ENCODE data around the gene IL22RA2.
"Not testable (repeated sequence)": the region's sequence is repeated elsewhere in the genome, so short reads cannot be mapped to it uniquely, and the experiment has no call there.

IL22RA2 gene

GRCh38 chr6:137173501-137173900, at the start of gene IL22RA2:
Gene IL22RA2, minus strand, starts transcription at chr6:137173644. Its CDS starts 11,895 bp downstream, at chr6:137161749.
- no peak for DNase-seq (ENCODE audit: low read depth in 2 of 2)

- no peak for DNase-seq (ENCODE audit: low read depth in 2 of 2)
These were observed 48.9 kb upstream of the IL22RA2 start for GRCh38 chr6:137222381-137222780.

- no peak for DNase-seq (ENCODE audit: low read depth in 2 of 2)
These were observed 46.3 kb upstream of the IL22RA2 start for GRCh38 chr6:137219664-137220252.

GRCh38 chr6:137218917-137219663, 45.6 kb upstream of the IL22RA2 start, which contains the start of gene IFNGR1:
Gene IFNGR1, minus strand, starts transcription at chr6:137219385. Its CDS starts 58 bp downstream, at chr6:137219327.
- DNase-seq (ENCODE audit: low read depth in 2 of 2): peak; percentile 98

- peak in 1 of 2 donors; percentile 17 for DNase-seq (ENCODE audit: low read depth in 2 of 2)
These were observed 45.1 kb upstream of the IL22RA2 start for GRCh38 chr6:137218473-137218916.

GRCh38 chr6:137217801-137218472, 44.5 kb upstream of the IL22RA2 start:
- no peak for DNase-seq (ENCODE audit: low read depth in 2 of 2)

- DNase-seq (ENCODE audit: low read depth in 2 of 2): no peak
These were observed 43.6 kb upstream of the IL22RA2 start for GRCh38 chr6:137216875-137217553.

GRCh38 chr6:137216106-137216505, 42.7 kb upstream of the IL22RA2 start:
- DNase-seq (ENCODE audit: low read depth in 2 of 2): no peak

- DNase-seq (ENCODE audit: low read depth in 2 of 2): not testable (repeated sequence)
These were observed 42.2 kb upstream of the IL22RA2 start for GRCh38 chr6:137215630-137216029.

- DNase-seq (ENCODE audit: low read depth in 2 of 2): no peak
These were observed 41.5 kb upstream of the IL22RA2 start for GRCh38 chr6:137214931-137215330.

GRCh38 chr6:137213813-137214212, 40.4 kb upstream of the IL22RA2 start:
- no peak for DNase-seq (ENCODE audit: low read depth in 2 of 2)

- DNase-seq (ENCODE audit: low read depth in 2 of 2): no peak
These were observed 39.9 kb upstream of the IL22RA2 start for GRCh38 chr6:137213331-137213740.

GRCh38 chr6:137211910-137212309, 38.5 kb upstream of the IL22RA2 start:
- no peak for DNase-seq (ENCODE audit: low read depth in 2 of 2)

- no peak for DNase-seq (ENCODE audit: low read depth in 2 of 2)
These were observed 37.5 kb upstream of the IL22RA2 start for GRCh38 chr6:137210903-137211302.

GRCh38 chr6:137208279-137208678, 34.8 kb upstream of the IL22RA2 start:
- no peak for DNase-seq (ENCODE audit: low read depth in 2 of 2)

GRCh38 chr6:137207457-137207856, 34.0 kb upstream of the IL22RA2 start:
- DNase-seq (ENCODE audit: low read depth in 2 of 2): not testable (repeated sequence)

GRCh38 chr6:137206577-137206976, 33.1 kb upstream of the IL22RA2 start:
- no peak for DNase-seq (ENCODE audit: low read depth in 2 of 2)

GRCh38 chr6:137203256-137203655, 29.8 kb upstream of the IL22RA2 start:
- DNase-seq (ENCODE audit: low read depth in 2 of 2): no peak

GRCh38 chr6:137202078-137202477, 28.6 kb upstream of the IL22RA2 start:
- DNase-seq (ENCODE audit: low read depth in 2 of 2): no peak

- no peak for DNase-seq (ENCODE audit: low read depth in 2 of 2)
These were observed 27.6 kb upstream of the IL22RA2 start for GRCh38 chr6:137201006-137201405.

- no peak for DNase-seq (ENCODE audit: low read depth in 2 of 2)
These were observed 26.8 kb upstream of the IL22RA2 start for GRCh38 chr6:137200288-137200687.

Measured in stimulated activated CD8-positive, alpha-beta memory T cell treated with anti-CD3 and anti-CD28 coated beads, Interleukin-2, amount 100 ng/mL, for 48 hours (primary cell).